Iris pigment epithelial cell (primary cell): ENCODE results near the gene TBC1D10A.

Source experiments
- DNase-seq: peaks from one replicate; pipeline ENCODE4 v3.0.0-alpha.2; 2011; ENCODE audit warnings: low read depth

Gene TBC1D10A

GRCh38 chr22:30245985-30246813, 80.5 kb downstream of the TBC1D10A start, which contains the start of gene LIF:
Gene LIF, minus strand, starts transcription at chr22:30246759. Its CDS starts 64 bp downstream, at chr22:30246695.
- peak; percentile 86 for DNase-seq

GRCh38 chr22:30245181-30245984, 81.4 kb downstream of the TBC1D10A start:
- DNase-seq = no peak

GRCh38 chr22:30244641-30245040, 82.1 kb downstream of the TBC1D10A start:
- DNase-seq = no peak

GRCh38 chr22:30244066-30244465, 82.7 kb downstream of the TBC1D10A start:
- DNase-seq = no peak

GRCh38 chr22:30243661-30244060, 83.1 kb downstream of the TBC1D10A start:
- DNase-seq = no peak
